GM21825 (cell line): ENCODE results near the gene UTS2R.
"Not testable (repeated sequence)": the region's sequence is repeated elsewhere in the genome, so short reads cannot be mapped to it uniquely, and the experiment has no call there.

Experiments used
- ATAC-seq: cut with Tn5 transposase; IDR thresholded peaks from one replicate; pipeline ENCODE4 v1.9.1; 2021; ENCODE audit warnings: mild to moderate bottlenecking, moderate library complexity; ENCODE audit not compliant: unreplicated experiment

UTS2R gene

GRCh38 chr17:82374626-82375331 lies 3.2 kb downstream of the UTS2R start:
- ATAC-seq: no peak

- no peak for ATAC-seq
Measured at GRCh38 chr17:82375359-82376041, 3.9 kb downstream of the UTS2R start.

- no peak for ATAC-seq
Measured at GRCh38 chr17:82376042-82376730, 4.6 kb downstream of the UTS2R start.

GRCh38 chr17:82377294-82377693 lies 5.7 kb downstream of the UTS2R start:
- ATAC-seq: not testable (repeated sequence)

GRCh38 chr17:82377924-82378740 lies 6.6 kb downstream of the UTS2R start:
- ATAC-seq: no peak

GRCh38 chr17:82378741-82379021 lies 7.1 kb downstream of the UTS2R start:
- no peak for ATAC-seq

- ATAC-seq: no peak
Measured at GRCh38 chr17:82380860-82381702, 9.5 kb downstream of the UTS2R start.

GRCh38 chr17:82381703-82382009 lies 10.1 kb downstream of the UTS2R start:
- not testable (repeated sequence) for ATAC-seq

GRCh38 chr17:82382220-82382932 lies 10.8 kb downstream of the UTS2R start:
- ATAC-seq: not testable (repeated sequence)

- ATAC-seq: no peak
Measured at GRCh38 chr17:82382933-82383255, 11.3 kb downstream of the UTS2R start.

GRCh38 chr17:82383411-82383810 lies 11.8 kb downstream of the UTS2R start:
- ATAC-seq: no peak

GRCh38 chr17:82384051-82384729 lies 12.6 kb downstream of the UTS2R start:
- ATAC-seq: no peak

GRCh38 chr17:82384730-82385481 lies 13.3 kb downstream of the UTS2R start:
- ATAC-seq: no peak

- no peak for ATAC-seq
Measured at GRCh38 chr17:82385559-82386254, 14.1 kb downstream of the UTS2R start.

GRCh38 chr17:82386255-82386831 lies 14.8 kb downstream of the UTS2R start:
- no peak for ATAC-seq

- no peak for ATAC-seq
Measured at GRCh38 chr17:82386881-82387704, 15.5 kb downstream of the UTS2R start.

- no peak for ATAC-seq
Measured at GRCh38 chr17:82387705-82388106, 16.1 kb downstream of the UTS2R start.
